Mesothelial cell of epicardium (in vitro differentiated cells): ENCODE measurements around the gene DCTN3. TPM values are rescaled to one million over a fixed set of nuclear protein-coding genes. Genes with fewer than 3 reads are reported as not detected.

ENCODE experiments used
- DNase-seq, 2 experiments: peaks; one replicate each; pipeline ENCODE4 v3.0.0; 2021; ENCODE audit warnings: low spot score in 2 of 2; ENCODE audit not compliant: unreplicated experiment in 2 of 2
- H3K27ac Mint-ChIP-seq: 2 replicates; pipeline ENCODE4 v1.8.0; 2021; ENCODE audit warnings: mixed read lengths
- H3K27me3 Mint-ChIP-seq: 2 replicates; pipeline ENCODE4 v1.8.0; 2021; ENCODE audit warnings: low read depth, mixed read lengths
- H3K36me3 Mint-ChIP-seq: 2 replicates; pipeline ENCODE4 v1.8.0; 2021; ENCODE audit warnings: mixed read lengths
- H3K4me1 Mint-ChIP-seq: 2 replicates; pipeline ENCODE4 v1.8.0; 2021; ENCODE audit warnings: mixed read lengths
- H3K4me3 Mint-ChIP-seq: 2 replicates; pipeline ENCODE4 v1.8.0; 2021; ENCODE audit warnings: mild to moderate bottlenecking, moderate library complexity, mixed read lengths
- H3K9me3 Mint-ChIP-seq: 2 replicates; pipeline ENCODE4 v1.8.0; 2021; ENCODE audit warnings: mixed read lengths
- CTCF ChIP-seq: fragments of 200-600 bp; sonication (generic); IDR thresholded peaks from one replicate; pipeline ENCODE4 v1.5.0; 2021; ENCODE audit warnings: antibody characterized with exemption; ENCODE audit not compliant: unreplicated experiment
- total RNA-seq: library from RNA; stranded (reverse); gene quantifications from 3 replicates; pipeline ENCODE4 v1.2.1, GENCODE V29; 2021

The DCTN3 gene
- total RNA-seq, 1 donor from 2014 or later: 77.1 TPM

- peaks cover 6% of the 10 kb centered on the region for H3K36me3 Mint-ChIP-seq
- no peak for DNase-seq
- H3K4me1 Mint-ChIP-seq: peaks cover 66% of the 10 kb centered on the region
These were observed 30.5 kb upstream of the DCTN3 start for GRCh38 chr9:34650816-34651215.

GRCh38 chr9:34648673-34649072 is 28.4 kb upstream of the DCTN3 start:
- Mint-ChIP-seq H3K4me3 (no peak overlapping the region), H3K9me3 (no peaks in the 10 kb centered on the region), H3K36me3 (peaks cover 6% of the 10 kb centered on the region), H3K4me1 (peaks cover 46% of the 10 kb centered on the region), H3K27me3 (no peaks in the 10 kb centered on the region), H3K27ac (no peak overlapping the region)
- TF ChIP-seq CTCF: no peak
- DNase-seq: no peak

More at GRCh38 chr9:34650816-34651215, 30.5 kb upstream of the DCTN3 start:
- peak overlapping the region; percentile 84 for H3K27ac Mint-ChIP-seq
- TF ChIP-seq CTCF: no peak
- no peaks in the 10 kb centered on the region for H3K27me3 Mint-ChIP-seq
- H3K9me3 Mint-ChIP-seq: no peaks in the 10 kb centered on the region
- peak overlapping the region; percentile 71 for H3K4me3 Mint-ChIP-seq

GRCh38 chr9:34647651-34648050 is 27.4 kb upstream of the DCTN3 start:
- peaks cover 6% of the 10 kb centered on the region for H3K36me3 Mint-ChIP-seq
- peak overlapping the region; percentile 87 for H3K4me3 Mint-ChIP-seq
- H3K27me3 Mint-ChIP-seq: no peaks in the 10 kb centered on the region
- TF ChIP-seq CTCF: no peak
- DNase-seq: no peak
- H3K9me3 Mint-ChIP-seq: no peaks in the 10 kb centered on the region
- peak overlapping the region; percentile 93 for H3K27ac Mint-ChIP-seq
- peaks cover 39% of the 10 kb centered on the region for H3K4me1 Mint-ChIP-seq

- peaks cover 6% of the 10 kb centered on the region for H3K36me3 Mint-ChIP-seq
- H3K4me1 Mint-ChIP-seq: peaks cover 33% of the 10 kb centered on the region
- H3K27me3 Mint-ChIP-seq: no peaks in the 10 kb centered on the region
- peak overlapping the region; percentile 93 for H3K27ac Mint-ChIP-seq
- H3K9me3 Mint-ChIP-seq: no peaks in the 10 kb centered on the region
- H3K4me3 Mint-ChIP-seq: peak overlapping the region; percentile 87
- TF ChIP-seq CTCF: no peak
- DNase-seq: no peak
These were observed 26.7 kb upstream of the DCTN3 start for GRCh38 chr9:34647084-34647403.

GRCh38 chr9:34646211-34647083 is 26.2 kb upstream of the DCTN3 start, which contains the start of gene GALT:
Gene GALT, plus strand, starts transcription at chr9:34646675. Its CDS starts 30 bp downstream, at chr9:34646705.
- H3K27ac Mint-ChIP-seq: peak within 1 kb of the TSS; percentile 93
- H3K4me1 Mint-ChIP-seq: peaks cover 28% of the 10 kb centered on the region

More at GRCh38 chr9:34646211-34647083, 26.2 kb upstream of the DCTN3 start, which contains the start of gene GALT:
- Mint-ChIP-seq H3K27me3 (no peaks in the 10 kb centered on the region), H3K9me3 (no peaks in the 10 kb centered on the region), H3K4me3 (peak within 1 kb of the TSS; percentile 87), H3K36me3 (peaks cover 6% of the 10 kb centered on the region)
- DNase-seq: peak; percentile 84 to 91
- TF ChIP-seq CTCF: no peak
